NCI-H1694 treated with DMSO at 0.1 percent for 48 hours (cell line): ENCODE data around the gene ANLN.
A peak's percentile ranks its signal among the peaks of the same experiment; 100 is the strongest.
"Not testable (repeated sequence)": the region's sequence is repeated elsewhere in the genome, so short reads cannot be mapped to it uniquely, and the experiment has no call there.

Experiments
- DNase-seq: peaks from one replicate; lab custom pipeline; 2025; lab: John Stamatoyannopoulos, UW

Gene ANLN

DNA sequence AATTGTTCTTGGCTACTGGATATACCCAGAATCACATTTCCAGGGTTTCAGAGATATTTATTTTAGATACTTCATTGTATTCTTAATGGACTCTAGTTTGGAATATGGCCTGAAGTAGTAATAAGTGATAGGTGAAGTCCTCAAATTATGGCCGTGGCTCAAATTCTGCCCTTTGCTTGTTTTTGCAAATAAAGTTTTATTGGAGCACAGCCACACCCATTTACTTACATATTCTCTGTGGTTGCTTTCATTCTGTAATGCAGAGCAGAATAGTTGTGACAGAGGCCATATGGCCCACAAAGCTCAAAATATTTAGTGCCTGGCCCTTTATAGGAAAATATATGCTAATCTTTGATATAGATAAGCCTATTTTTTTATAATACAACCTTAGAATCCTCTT lies 19.5 kb downstream of the ANLN start:
- DNase-seq, result no peak

DNA sequence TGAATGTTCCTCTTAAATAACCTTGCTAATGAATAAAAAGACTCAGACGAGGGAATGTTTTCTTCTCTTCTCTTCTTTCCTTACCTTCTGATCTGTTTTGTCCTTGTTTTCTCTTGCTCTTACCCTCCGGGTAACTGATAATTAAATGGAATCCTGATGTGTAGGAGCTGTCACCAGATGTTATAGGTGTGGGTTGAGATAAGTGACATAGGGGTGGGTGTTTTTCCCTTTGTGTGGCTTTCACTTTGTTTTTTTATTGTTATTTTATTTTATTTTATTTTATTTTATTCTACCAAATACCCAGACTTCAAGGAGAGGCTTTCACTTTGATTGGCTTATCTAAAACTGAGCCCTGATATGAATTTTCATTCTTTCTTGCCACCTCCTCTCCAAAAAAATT lies 25.5 kb downstream of the ANLN start:
- no peak for DNase-seq

- DNase-seq, result no peak
These were observed 26.6 kb downstream of the ANLN start for GRCh38 chr7:36416251-36416650.

DNA sequence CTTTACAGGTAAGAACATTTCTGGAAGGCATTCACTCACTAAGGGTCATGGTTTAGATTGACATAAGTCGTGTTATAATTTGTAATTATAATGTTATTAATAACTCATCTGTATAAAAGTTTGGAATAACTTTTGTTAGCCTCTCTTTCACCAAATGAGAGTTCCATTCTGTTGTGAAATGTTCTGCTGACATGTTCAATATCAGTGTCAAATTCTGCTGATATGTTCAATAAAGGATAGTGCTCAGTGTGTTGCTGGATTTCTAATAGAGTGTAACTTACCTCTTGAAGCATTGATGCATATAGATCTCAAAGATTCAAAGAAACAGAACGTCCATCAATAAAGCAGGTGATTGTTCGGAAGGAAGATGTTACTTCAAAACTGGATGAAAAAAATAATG lies 30.6 kb downstream of the ANLN start:
- DNase-seq, result no peak

- no peak for DNase-seq
These were observed 32.4 kb downstream of the ANLN start for GRCh38 chr7:36422072-36422471.

GRCh38 chr7:36423633-36424032 lies 34.0 kb downstream of the ANLN start:
- no peak for DNase-seq

GRCh38 chr7:36430186-36430585 lies 40.5 kb downstream of the ANLN start:
- no peak for DNase-seq

DNA sequence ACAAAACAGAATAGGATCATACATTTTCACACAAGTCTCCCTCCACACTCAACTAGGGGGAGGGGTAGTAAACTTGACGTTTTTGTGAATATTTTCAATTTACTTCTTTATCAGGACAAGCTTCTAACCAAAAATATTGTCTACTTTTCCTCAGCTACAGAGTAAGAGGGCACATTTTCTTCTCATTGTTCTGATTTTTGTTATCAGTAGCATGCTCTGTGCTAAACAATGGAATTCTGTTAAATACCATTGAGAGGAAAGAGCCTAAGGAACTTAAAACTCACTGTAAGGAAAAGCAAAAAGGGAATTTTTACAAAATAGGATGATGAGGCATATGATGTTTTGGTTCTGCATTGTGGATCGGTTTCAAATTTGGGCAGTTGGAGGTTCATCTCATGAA lies 41.2 kb downstream of the ANLN start:
- DNase-seq, result no peak

DNA sequence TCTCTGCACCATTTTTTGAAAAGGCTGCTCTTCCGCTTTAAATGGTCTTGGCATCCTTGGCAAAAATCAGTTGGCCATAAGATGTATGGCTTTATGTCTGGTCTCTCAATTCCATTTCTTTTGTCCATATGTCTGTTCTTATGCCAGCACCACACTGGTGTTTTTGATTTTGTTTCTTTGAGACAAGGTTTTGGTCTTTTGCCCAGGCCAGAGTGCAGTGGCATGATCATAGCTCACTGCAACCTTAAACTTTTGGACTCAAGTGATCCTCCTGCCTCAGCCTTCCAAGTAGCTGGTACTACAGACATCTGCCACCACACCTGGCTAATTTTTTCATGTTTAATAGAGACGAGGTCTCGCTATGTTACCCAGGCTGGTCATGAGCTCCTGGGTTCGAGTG lies 48.5 kb downstream of the ANLN start:
- no peak for DNase-seq

DNA sequence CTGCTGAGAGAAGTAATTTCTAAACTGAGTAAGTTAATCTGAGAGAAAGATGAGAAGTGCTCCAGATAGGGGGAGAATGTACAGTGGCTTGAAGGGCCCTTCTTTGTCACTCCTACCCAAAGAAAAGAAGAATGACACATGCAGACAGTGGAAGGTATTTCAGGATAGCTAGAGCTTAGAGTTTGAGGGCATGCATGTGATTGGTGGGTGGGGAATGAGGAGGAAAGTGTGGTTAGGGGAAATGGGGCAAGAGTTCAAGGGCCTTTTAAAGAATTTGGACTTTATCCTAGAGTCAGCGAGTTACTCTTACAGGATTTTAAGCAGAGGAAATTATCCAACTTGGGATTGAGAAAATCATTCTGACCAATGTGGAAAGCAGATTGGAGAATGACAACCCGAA lies 50.0 kb downstream of the ANLN start:
- DNase-seq, result no peak

DNA sequence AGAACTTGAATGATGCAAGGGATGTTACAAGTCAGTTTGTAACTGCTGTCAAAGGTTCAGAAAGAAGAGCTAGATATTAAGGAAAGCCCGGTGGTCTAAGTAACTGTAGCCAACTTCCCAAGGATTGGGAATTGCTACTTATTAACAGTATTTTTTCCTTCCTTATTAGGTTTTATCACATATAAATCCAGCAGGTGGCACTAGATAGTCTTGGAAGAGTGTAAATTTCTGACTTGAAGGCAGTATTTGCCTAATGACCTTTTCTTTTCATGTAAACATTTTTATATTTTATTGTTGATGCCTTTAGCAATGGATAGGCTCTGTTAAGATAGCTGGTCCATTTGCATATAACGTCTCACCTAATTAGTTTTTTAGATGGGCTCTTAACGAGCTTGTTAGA lies 51.2 kb downstream of the ANLN start:
- peak; percentile 59 for DNase-seq

DNA sequence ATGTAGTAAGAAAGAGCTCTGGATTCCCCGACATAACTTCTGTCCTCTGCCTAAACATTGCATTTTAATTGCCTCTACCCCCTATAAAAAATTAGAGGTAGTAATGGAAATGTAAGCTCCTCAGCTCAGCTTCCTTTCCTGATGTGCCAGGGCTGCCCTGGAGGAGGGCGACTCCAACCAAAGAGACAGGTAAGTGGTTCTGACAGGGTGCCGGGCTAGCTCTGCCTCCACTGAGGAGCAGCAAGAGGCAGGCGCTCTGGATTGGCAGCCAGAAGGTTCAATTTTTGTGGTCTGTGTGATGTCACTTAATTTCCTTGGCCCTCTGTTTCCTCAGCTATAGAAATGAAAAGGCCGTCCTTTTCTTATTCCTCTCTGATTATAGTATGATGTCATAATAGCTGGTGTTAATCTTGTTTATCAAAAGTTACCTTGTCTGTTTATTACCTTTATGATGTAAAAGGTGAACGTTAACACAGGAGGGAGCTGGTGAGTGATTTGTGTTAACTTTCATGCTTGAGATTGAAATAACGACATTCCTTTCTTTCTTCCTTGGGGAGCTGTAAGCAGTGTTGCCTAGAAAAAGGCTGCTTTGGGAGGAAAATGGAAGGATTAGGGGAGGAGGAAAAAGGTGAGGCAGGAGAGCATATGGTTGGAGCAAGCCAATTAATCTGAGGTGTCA lies 51.8 kb downstream of the ANLN start:
- peak; percentile 50 for DNase-seq

DNA sequence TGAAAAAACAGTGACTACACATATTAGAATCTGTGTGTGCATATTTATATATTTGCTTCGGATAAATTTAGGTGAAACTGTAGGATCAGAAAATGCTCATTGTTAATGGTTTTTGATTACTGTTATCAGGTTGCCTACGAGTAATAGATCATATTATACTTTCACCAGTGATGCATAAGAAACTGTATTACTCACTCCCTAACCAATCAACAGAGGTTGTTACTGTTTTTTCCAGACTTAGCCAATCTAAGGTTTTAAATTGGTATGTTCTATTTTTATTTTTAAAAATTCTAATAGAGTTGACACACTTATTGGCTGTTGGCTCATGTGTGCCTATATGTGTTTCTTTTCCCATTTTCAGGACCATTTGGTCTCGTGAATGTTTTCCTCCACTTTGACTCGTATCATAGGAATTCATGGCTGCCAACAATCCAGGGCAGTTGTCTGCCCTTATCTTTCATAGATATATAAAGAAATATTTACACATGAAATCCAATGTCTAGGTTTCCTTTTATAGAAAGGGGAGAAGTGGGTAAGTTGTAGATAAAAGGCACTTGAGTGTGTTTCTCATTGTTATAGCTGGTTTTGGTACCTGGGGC lies 59.2 kb downstream of the ANLN start:
- DNase-seq, result no peak

GRCh38 chr7:36449685-36450084 lies 60.0 kb downstream of the ANLN start:
- DNase-seq, result no peak

DNA sequence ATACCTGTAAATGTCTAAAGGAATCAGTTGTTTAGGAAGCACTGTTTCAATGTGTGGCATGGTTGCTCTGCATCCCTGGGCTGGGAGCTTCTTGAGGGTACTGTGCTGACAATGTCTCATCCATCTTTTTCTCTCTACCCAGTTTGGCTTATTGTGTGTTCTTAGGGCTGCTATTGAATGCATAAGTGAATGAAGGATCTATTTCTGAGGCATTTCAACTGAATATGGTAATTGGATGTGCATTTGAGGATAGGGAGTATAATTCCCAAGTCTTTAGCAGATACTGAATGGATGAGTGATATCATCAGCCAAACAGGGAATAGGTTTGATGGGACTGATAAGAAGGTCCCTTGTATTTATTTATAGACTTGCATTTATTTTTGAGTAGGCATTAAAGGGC lies 64.1 kb downstream of the ANLN start:
- no peak for DNase-seq

- DNase-seq, result no peak
These were observed 66.0 kb downstream of the ANLN start for GRCh38 chr7:36455646-36456045.

DNA sequence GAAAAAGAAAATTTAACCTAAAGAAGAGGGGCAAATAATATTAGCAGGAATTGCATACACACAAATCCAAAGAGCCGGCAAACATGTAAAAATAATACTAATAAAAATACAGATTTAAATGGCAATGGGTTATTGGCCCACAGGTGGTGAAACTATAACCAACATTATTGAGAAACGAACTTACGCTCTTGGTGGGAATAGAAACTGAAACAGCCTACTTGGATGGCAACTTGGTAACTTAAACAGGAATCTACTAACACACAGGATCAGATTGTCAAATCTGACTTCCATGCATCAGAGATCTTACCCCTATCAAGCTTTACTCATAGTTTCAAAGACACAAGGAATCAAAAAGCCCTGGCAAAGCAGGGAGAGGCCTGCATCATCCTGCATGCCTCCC lies 66.5 kb downstream of the ANLN start:
- DNase-seq, result no peak

DNA sequence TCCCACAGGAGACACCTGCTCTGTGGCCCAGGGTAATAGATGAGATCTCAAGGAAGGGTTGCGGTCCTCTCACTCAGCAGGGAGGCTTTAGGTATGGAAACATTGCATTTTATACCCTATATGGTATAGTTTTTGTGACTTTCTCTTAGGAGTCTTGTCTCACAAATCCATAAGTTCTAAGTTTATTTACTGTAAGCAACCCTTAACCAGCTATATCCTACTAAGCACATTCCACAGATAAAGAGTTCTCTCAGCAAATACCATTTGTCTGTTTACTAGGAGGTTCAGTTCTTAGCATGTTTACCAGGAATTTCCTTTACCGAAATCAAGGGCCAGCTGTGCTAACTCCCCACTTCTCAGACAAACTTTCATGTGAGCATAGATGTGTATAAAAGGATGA lies 66.9 kb downstream of the ANLN start:
- no peak for DNase-seq

DNA sequence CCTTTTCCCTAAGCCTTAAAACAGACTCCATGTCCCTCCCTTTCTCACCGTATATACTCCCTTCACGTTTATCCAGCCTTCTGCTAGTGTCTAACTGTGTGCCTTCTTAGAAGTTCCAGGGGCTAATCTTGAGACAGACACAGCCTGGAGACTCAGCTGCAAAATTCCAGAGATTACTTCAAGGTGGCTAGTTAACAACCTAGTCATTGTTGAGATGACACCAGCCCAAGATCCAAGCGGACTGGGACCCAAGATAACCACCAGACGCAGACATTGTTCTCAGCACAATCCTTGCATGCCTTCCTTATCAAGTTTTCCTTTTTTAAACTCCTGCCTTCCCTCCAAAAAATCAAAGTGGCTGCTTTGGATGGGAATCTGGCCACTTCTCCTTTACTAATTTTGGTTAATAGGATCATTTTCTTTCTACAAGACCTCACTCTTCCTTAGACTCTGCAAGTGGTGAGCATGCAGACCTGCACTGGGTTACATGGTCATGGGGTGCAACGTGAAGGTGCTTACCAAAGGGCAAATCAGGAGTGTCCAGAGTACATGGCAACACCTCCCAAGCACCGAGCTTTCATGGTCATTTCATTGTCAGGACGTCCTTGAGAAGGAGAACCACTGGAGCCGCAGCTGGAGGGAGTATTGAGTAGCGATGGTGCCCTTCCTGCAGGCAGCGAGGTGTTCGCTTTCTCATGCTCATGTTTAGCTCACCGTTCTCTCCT lies 69.7 kb downstream of the ANLN start:
- no peak for DNase-seq

DNA sequence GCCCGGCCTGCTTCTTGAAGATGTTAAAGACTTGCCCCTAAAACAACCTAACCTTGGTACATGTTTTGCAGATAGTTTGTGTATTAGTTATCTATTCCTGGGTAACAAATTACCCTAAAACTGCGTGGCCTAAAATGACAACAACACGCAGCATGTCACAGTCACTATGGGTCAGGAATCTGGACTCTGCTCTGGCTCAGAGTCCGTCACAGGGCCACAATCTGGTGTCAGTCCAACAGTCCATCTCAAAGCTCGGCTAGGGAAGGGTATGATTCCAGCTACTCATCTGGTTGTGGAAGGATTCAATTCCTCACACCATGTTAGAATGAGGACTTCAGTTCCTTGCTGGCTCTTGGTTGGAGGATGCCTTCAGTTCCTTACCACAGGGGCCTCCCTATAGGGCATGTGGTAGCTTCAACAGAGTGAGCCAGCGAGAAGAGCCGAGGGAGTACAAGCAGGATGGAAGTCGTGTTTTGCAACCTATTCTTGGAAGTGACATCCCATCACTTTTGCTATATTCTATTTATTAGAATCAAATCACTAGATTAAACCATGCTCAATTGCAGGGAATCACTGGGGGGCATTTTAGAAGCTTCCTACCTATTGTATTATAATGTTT lies 71.3 kb downstream of the ANLN start:
- no peak for DNase-seq

GRCh38 chr7:36462551-36463137 lies 73.0 kb downstream of the ANLN start:
- no peak for DNase-seq

- no peak for DNase-seq
These were observed 74.6 kb downstream of the ANLN start for GRCh38 chr7:36464271-36464670.

GRCh38 chr7:36466001-36466400 lies 76.3 kb downstream of the ANLN start:
- not testable (repeated sequence) for DNase-seq
